C4-2B (cell line): ENCODE measurements around the gene TOX2.

Experiments used
- H3K27ac ChIP-seq: fragments of 450-650 bp; 2 replicates; pipeline ENCODE4 v1.5.1; 2017
- CTCF ChIP-seq: fragments of 450-650 bp; conservative IDR thresholded peaks from 2 replicates; pipeline ENCODE4 v1.5.1; 2017; ENCODE audit warnings: mild to moderate bottlenecking
- ZFX ChIP-seq: fragments of 450-650 bp; IDR thresholded peaks from 2 replicates; pipeline ENCODE4 v1.6.1; 2017

TOX2 gene

GRCh38 chr20:43946659-43947315 is 32.1 kb downstream of the TOX2 start:
- TF ChIP-seq ZFX (no peak), CTCF (no peak)
- no peak overlapping the region for H3K27ac ChIP-seq

- no peak for TF ChIP-seq ZFX
- TF ChIP-seq CTCF = no peak
- H3K27ac ChIP-seq = no peak overlapping the region
Measured at GRCh38 chr20:43947316-43947710, 32.7 kb downstream of the TOX2 start.

GRCh38 chr20:43948455-43948854 is 33.8 kb downstream of the TOX2 start:
- TF ChIP-seq ZFX = no peak
- no peak for TF ChIP-seq CTCF
- H3K27ac ChIP-seq = no peak overlapping the region

GRCh38 chr20:43949248-43949647 is 34.6 kb downstream of the TOX2 start:
- no peak for TF ChIP-seq ZFX
- TF ChIP-seq CTCF = no peak
- H3K27ac ChIP-seq = no peak overlapping the region

- H3K27ac ChIP-seq = no peak overlapping the region
- TF ChIP-seq CTCF = no peak
- no peak for TF ChIP-seq ZFX
Measured at GRCh38 chr20:43949741-43950618, 35.3 kb downstream of the TOX2 start.

- H3K27ac ChIP-seq = no peak overlapping the region
- TF ChIP-seq CTCF = no peak
- TF ChIP-seq ZFX = no peak
Measured at GRCh38 chr20:43953919-43954592, 39.4 kb downstream of the TOX2 start.

- no peak for TF ChIP-seq ZFX
- TF ChIP-seq CTCF = no peak
- H3K27ac ChIP-seq = no peak overlapping the region
Measured at GRCh38 chr20:43954704-43955061, 40.0 kb downstream of the TOX2 start.
